CD4-positive, CD25-positive, alpha-beta regulatory T cell (primary cell): Measurements from ENCODE around the gene ASAP3. TPM values are rescaled to one million over a fixed set of nuclear protein-coding genes. Genes with fewer than 3 reads are reported as not detected.

Experiments
- ATAC-seq, 2 donors: fragments of 150-1000 bp; cut with Tn5 transposase; one replicate each; pipeline ENCODE4 v1.10.0; 2021; ENCODE audit warnings: low read depth in 2 of 2, moderate number of reproducible peaks in 2 of 2, moderate library complexity in 1 of 2
- DNase-seq, 3 donors: peaks; one replicate each; pipeline versions ENCODE4 v3.0.0 to v3.0.0-alpha.2; 2012 to 2022; ENCODE audit warnings: mixed read lengths in 1 of 3
- H3K27ac ChIP-seq: one replicate; pipeline ENCODE4 v1.7.0; 2013; ENCODE audit warnings: mild to moderate bottlenecking, low read length; ENCODE audit not compliant: insufficient read depth, poor library complexity, severe bottlenecking
- H3K27me3 ChIP-seq: one replicate; pipeline ENCODE4 v1.7.0; 2013; ENCODE audit warnings: low read length; ENCODE audit not compliant: control insufficient read depth, insufficient read depth
- H3K36me3 ChIP-seq: one replicate; pipeline ENCODE4 v1.7.0; 2013; ENCODE audit warnings: mild to moderate bottlenecking, low read length, moderate library complexity; ENCODE audit not compliant: control insufficient read depth, insufficient read depth
- H3K4me1 ChIP-seq: 2 replicates; pipeline ENCODE4 v1.7.0; 2013; ENCODE audit warnings: mild to moderate bottlenecking, low read length; ENCODE audit not compliant: insufficient read depth, control insufficient read depth, poor library complexity, severe bottlenecking
- H3K4me3 ChIP-seq: one replicate; pipeline ENCODE4 v1.7.0; 2013; ENCODE audit warnings: low read depth, mild to moderate bottlenecking, low read length, moderate library complexity
- H3K9me3 ChIP-seq, 2 experiments: 1 replicate in 1 of 2; 2 replicates in 1 of 2; pipeline ENCODE4 v1.7.0; 2013; ENCODE audit warnings: low read length in 2 of 2, mild to moderate bottlenecking in 1 of 2, moderate library complexity in 1 of 2; ENCODE audit not compliant: control insufficient read depth in 2 of 2
- H3K27ac Mint-ChIP-seq, 3 donors: one replicate each; pipeline ENCODE4 v1.8.0; 2020 to 2022; ENCODE audit warnings: mild to moderate bottlenecking in 3 of 3, mixed read lengths in 3 of 3, moderate library complexity in 2 of 3
- H3K27me3 Mint-ChIP-seq: one replicate; pipeline ENCODE4 v1.8.0; 2022; ENCODE audit warnings: mild to moderate bottlenecking, mixed read lengths
- H3K36me3 Mint-ChIP-seq: one replicate; pipeline ENCODE4 v1.8.0; 2020; ENCODE audit warnings: mixed read lengths
- H3K4me1 Mint-ChIP-seq, 4 donors: one replicate each; pipeline ENCODE4 v1.8.0; 2020 to 2022; ENCODE audit warnings: mixed read lengths in 4 of 4, mild to moderate bottlenecking in 1 of 4
- H3K4me3 Mint-ChIP-seq, 4 donors: one replicate each; pipeline ENCODE4 v1.8.0; 2020 to 2022; ENCODE audit warnings: mild to moderate bottlenecking in 4 of 4, mixed read lengths in 4 of 4, moderate library complexity in 3 of 4
- H3K9me3 Mint-ChIP-seq, 7 donors: one replicate each; pipeline ENCODE4 v1.8.0; 2020 to 2022; ENCODE audit warnings: mixed read lengths in 7 of 7, mild to moderate bottlenecking in 3 of 7, moderate library complexity in 2 of 7
- polyA plus RNA-seq, 4 donors: library from polyadenylated mRNA; unstranded; fragments of 300-500 nt; fragmentation: Illumina TruSeq; gene quantifications; one replicate each; pipeline ENCODE4 v1.2.3, GENCODE V29; 2021
- total RNA-seq: library from RNA; stranded (reverse); gene quantifications from one replicate; pipeline ENCODE4 v1.2.3, GENCODE V29; 2022

The ASAP3 gene
- total and polyA plus RNA-seq, 5 donors from 2014 or later, result 0.23 to 2.3 (median 0.49) TPM; not detected in 1

DNA sequence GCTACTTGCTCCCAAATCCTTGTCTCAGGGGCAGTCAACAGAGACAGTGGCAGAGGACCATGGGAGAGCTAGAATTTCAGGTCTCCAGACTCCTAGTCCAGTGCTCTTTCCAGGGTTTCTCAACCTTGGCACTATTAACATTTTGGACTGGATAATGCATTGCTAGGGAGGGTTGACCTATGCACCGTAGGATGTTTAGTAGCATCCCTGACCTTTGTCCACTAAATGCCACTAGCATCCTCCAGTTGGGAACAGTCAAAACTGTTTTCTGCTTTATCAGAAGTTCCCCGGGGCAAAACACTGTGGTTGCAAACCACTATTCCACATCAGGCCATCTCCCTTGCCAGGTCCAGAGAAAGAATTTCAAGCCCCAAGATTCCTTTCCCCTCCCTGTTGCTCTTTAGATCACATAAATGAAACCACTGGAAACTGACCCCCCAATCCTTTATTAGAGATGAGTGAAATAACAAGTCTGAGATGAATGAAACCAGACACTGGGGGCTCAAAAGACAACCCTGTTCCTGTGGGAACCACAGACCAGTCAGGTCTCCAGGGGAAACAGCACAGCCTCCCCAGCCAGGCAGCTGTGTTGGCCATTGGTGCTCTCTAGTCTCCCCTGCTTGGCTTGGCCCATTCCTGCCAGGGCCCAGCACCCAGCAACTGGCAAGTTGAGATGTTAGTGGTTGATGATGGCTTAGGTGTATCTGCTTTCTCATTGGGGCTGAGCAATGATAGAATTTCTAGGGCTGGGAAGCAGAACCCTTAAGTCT is 55.7 kb downstream of the ASAP3 start:
- Histone ChIP-seq H3K4me1 (peaks cover 17% of the 10 kb centered on the region), H3K4me3 (no peak overlapping the region), H3K27ac (no peak overlapping the region), H3K36me3 (no peaks in the 10 kb centered on the region), H3K9me3 (no peaks in the 10 kb centered on the region), H3K27me3 (peaks cover 4% of the 10 kb centered on the region)
- Mint-ChIP-seq H3K9me3 (no peaks in the 10 kb centered on the region), H3K36me3 (no peaks in the 10 kb centered on the region), H3K4me1 (peaks cover 0 to 14% (median under 1%) of the 10 kb centered on the region in 4 donors), H3K27ac (no peak overlapping the region), H3K4me3 (no peak overlapping the region), H3K27me3 (peaks cover 31% of the 10 kb centered on the region)
- no peak for DNase-seq
- no peak for ATAC-seq

DNA sequence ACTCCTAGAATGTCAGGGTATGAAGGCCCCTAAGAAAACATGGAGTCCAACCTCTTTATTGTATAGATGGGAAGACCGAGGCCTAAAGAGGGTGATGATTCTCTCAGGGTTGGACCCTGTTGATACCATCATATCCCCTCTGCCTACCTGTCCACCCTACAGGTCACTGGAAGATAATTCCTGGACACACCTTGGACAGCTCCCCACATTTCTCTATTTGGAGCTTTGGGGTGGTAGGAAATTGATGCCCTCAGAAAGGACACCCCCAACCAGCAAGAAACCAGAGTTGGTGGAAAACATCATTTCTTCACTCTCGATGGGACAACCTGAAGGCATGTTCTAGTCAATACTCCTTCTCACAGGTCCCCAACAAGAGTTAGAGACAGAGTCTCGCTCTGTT is 56.4 kb downstream of the ASAP3 start:
- peaks cover 4% of the 10 kb centered on the region for H3K27me3 ChIP-seq
- H3K4me3 Mint-ChIP-seq, result no peak overlapping the region
- no peak overlapping the region for H3K27ac Mint-ChIP-seq
- DNase-seq (no peak), ATAC-seq (no peak)
- no peaks in the 10 kb centered on the region for H3K36me3 Mint-ChIP-seq
- no peaks in the 10 kb centered on the region for H3K9me3 ChIP-seq
- H3K9me3 Mint-ChIP-seq, result no peaks in the 10 kb centered on the region
- H3K4me1 Mint-ChIP-seq, result peaks cover 0 to 21% (median 2%) of the 10 kb centered on the region in 4 donors
- no peaks in the 10 kb centered on the region for H3K36me3 ChIP-seq
- no peak overlapping the region for H3K27ac ChIP-seq
- H3K27me3 Mint-ChIP-seq, result peaks cover 33% of the 10 kb centered on the region
- peaks cover 24% of the 10 kb centered on the region for H3K4me1 ChIP-seq
- no peak overlapping the region for H3K4me3 ChIP-seq

DNA sequence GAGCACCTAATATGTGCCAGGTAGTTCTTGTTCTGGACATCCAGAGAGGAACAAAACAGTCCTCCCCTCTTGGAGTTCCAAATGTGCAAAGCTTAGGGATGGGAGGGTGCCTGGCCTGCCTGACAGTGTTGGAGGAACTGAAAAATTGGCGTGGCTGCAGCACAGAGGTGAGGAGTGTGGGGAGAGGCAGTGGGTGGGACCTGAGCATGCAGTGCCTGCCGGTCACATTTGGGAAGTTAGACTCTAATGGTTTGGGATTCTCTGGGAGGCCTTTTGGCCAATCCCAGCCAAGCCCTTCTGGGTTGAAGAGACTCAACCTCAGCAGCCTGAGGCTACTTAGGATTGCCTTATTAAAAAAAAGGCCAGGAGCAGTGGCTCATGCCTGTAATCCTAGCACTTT is 57.2 kb downstream of the ASAP3 start:
- peaks cover 40% of the 10 kb centered on the region for H3K27me3 Mint-ChIP-seq
- DNase-seq, result no peak
- H3K9me3 Mint-ChIP-seq, result no peaks in the 10 kb centered on the region
- Histone ChIP-seq H3K9me3 (no peaks in the 10 kb centered on the region), H3K27ac (no peak overlapping the region), H3K4me1 (peaks cover 32% of the 10 kb centered on the region), H3K36me3 (no peaks in the 10 kb centered on the region), H3K4me3 (no peak overlapping the region), H3K27me3 (peaks cover 4% of the 10 kb centered on the region)
- no peaks in the 10 kb centered on the region for H3K36me3 Mint-ChIP-seq
- ATAC-seq, result no peak
- peaks cover 0 to 29% (median 8%) of the 10 kb centered on the region in 4 donors for H3K4me1 Mint-ChIP-seq
- peak overlapping the region in 1 of 3 donors; percentile 81 for H3K27ac Mint-ChIP-seq
- H3K4me3 Mint-ChIP-seq, result peak overlapping the region in 3 of 4 donors; percentile 14 to 73 (median 15)

DNA sequence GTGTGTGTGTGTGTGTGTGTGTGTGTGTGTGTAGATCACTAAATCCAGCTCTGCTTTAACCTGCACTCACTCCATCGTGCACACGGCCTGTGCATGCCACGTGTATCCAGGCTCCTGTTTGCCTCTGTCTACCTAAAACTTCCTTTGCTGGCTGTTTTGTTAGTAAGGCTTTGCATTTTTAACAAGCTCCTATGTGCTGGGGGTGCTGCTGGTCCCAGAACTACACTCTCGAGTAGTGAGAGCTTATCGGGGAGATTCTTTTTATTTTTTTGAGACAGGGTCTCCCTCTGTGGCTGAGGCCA is 58.8 kb downstream of the ASAP3 start:
- peaks cover 4% of the 10 kb centered on the region for H3K27me3 ChIP-seq
- DNase-seq (no peak), ATAC-seq (no peak)
- Mint-ChIP-seq H3K4me3 (peak overlapping the region; percentile 53 to 87 (median 73)), H3K9me3 (no peaks in the 10 kb centered on the region), H3K4me1 (peaks cover 0 to 36% (median 11%) of the 10 kb centered on the region in 4 donors), H3K27me3 (peaks cover 41% of the 10 kb centered on the region), H3K27ac (no peak overlapping the region), H3K36me3 (no peaks in the 10 kb centered on the region)
- no peak overlapping the region for H3K4me3 ChIP-seq
- no peaks in the 10 kb centered on the region for H3K36me3 ChIP-seq
- H3K27ac ChIP-seq, result no peak overlapping the region
- no peaks in the 10 kb centered on the region for H3K9me3 ChIP-seq
- peaks cover 33% of the 10 kb centered on the region for H3K4me1 ChIP-seq

DNA sequence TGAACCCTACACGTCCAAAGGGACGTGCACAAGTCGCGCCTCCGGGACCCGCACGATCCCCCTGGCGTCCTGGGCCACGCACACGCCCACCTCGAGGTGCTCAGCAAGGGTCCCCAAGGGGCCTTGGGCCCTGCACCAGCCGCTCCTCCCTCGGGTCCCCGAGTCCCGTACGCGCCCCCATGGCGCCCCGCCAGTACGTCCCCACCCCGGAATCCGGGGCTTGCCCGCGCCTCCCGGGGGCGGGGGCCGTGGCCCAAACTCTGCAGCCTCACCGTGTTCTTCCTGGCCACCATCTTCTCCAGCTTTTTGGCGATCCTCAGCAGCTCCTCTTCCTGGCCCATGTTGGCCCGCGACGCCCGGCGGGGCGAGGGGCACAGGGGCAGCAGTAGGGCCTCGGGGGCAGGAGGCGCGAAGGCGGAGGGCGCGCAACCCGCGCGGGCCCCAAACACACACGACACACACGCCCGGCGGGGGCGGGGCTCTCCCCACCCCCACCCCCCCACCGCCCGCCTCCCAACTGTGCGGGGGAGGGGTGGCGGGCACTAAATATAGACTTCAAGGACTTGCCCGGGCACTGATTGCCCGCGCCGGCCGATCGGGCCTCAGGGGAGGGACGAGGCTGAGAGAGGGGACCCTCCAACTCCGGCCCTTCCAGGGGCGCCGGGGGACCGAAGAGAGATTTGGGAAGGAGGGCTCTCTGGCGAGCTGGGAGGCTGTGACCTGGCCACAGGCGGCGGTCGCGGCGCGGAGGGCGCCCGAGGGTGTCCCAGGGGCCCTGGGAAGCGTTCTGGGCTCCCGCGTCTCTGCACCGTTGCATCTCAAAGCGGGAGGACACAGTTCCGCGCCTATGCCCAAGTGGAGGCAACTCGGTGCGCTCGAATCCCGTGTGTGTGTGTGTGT is 59.4 kb downstream of the ASAP3 start, which contains the start of gene TCEA3:
Gene TCEA3 (minus strand): TSS at position 456 of the 900 bp plus-strand sequence. CDS start 115 bp downstream, at position 341.
- peaks cover 33% of the 10 kb centered on the region for H3K4me1 ChIP-seq
- ATAC-seq (peak in 1 of 2 donors; percentile 20), DNase-seq (peak; percentile 16 to 37 (median 17))
- Mint-ChIP-seq H3K27ac (peak within 1 kb of the TSS in 2 of 3 donors; percentile 74 to 78), H3K9me3 (no peaks in the 10 kb centered on the region), H3K4me1 (peaks cover 0 to 40% (median 12%) of the 10 kb centered on the region in 4 donors), H3K4me3 (peak within 1 kb of the TSS; percentile 75 to 94 (median 83)), H3K36me3 (no peaks in the 10 kb centered on the region), H3K27me3 (peaks cover 46% of the 10 kb centered on the region)
- no peak within 1 kb of the TSS for H3K4me3 ChIP-seq
- no peaks in the 10 kb centered on the region for H3K9me3 ChIP-seq
- H3K27me3 ChIP-seq, result peaks cover 4% of the 10 kb centered on the region
- peak within 1 kb of the TSS; percentile 15 for H3K27ac ChIP-seq
- no peaks in the 10 kb centered on the region for H3K36me3 ChIP-seq

DNA sequence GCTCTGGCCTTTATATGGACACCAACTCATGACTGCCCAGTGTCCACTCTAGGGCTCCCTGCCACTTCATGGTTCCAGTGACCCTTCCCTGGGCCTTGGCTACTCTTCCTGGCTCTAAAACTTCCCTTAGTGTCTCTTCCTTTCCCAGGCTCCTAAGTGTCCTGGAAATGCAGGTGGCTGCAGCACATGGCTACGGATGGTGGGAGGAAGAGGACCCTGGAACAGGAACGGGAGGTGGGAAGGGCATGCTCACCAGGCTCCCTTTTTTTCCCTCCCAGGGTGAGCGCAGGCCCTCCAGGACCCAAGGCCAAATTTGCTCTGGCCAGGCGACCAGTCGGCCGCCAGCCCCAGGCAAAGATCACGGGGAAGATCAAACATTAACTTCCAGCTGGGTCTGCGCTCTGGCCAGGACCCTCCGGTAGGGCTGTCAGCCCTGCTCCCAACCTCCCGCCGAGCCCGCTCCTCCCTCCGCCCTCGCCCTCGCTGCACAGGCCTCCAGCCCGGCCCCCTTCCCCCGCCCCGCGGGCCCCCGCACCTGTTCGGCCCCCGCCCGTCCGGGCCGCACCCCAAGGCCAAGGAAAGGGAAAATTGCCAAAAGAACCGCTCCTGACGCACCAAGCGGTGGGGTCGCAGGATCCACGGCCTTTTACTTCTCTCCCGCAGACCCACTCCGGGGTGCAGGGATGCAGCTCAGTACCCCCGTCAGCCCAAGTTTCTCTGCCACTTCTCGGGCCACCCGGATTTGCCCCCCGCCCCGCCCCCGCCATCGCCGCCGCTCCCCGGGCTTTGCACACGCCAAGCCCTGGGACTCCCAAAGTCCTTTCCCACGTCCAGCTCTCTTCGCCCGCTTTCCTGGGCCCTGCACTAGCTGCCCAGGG is 60.3 kb downstream of the ASAP3 start:
- peaks cover 0 to 40% (median 12%) of the 10 kb centered on the region in 4 donors for H3K4me1 Mint-ChIP-seq
- H3K27me3 Mint-ChIP-seq, result peaks cover 40% of the 10 kb centered on the region
- H3K27ac Mint-ChIP-seq, result peak overlapping the region; percentile 43 to 79 (median 74)
- DNase-seq (peak in 1 of 3 donors; percentile 1), ATAC-seq (no peak)
- Histone ChIP-seq H3K4me3 (no peak overlapping the region), H3K27ac (peak overlapping the region; percentile 15), H3K27me3 (peaks cover 4% of the 10 kb centered on the region), H3K36me3 (no peaks in the 10 kb centered on the region), H3K4me1 (peaks cover 33% of the 10 kb centered on the region), H3K9me3 (no peaks in the 10 kb centered on the region)
- H3K36me3 Mint-ChIP-seq, result no peaks in the 10 kb centered on the region
- no peaks in the 10 kb centered on the region for H3K9me3 Mint-ChIP-seq
- peak overlapping the region; percentile 75 to 94 (median 83) for H3K4me3 Mint-ChIP-seq

DNA sequence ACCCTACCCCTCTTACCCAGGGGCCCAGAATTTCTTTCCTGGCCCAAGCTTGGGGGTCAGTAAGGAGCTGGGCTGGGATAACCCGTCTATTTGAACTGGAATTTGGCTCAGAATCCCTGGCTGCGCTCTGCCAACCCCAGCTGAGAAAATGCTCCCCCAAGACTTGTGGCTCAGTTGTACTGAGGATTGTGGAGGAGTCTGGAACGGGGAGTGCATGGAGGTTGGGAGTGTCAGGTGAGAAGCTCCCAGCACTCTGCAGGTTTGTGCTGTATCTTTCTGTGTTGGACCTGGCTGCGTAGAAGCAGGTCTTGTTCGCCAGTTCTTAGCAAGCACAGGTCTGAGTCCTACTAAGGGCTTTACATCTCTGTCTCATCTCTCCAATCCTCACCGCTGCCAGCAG is 61.0 kb downstream of the ASAP3 start:
- H3K4me1 Mint-ChIP-seq, result peaks cover 0 to 40% (median 12%) of the 10 kb centered on the region in 4 donors
- H3K9me3 Mint-ChIP-seq, result no peaks in the 10 kb centered on the region
- peak overlapping the region; percentile 1 to 94 (median 83) for H3K4me3 Mint-ChIP-seq
- no peaks in the 10 kb centered on the region for H3K9me3 ChIP-seq
- ATAC-seq (no peak), DNase-seq (peak in 2 of 3 donors; percentile 2 to 18)
- no peaks in the 10 kb centered on the region for H3K36me3 Mint-ChIP-seq
- peaks cover 34% of the 10 kb centered on the region for H3K27me3 Mint-ChIP-seq
- peaks cover 33% of the 10 kb centered on the region for H3K4me1 ChIP-seq
- no peaks in the 10 kb centered on the region for H3K36me3 ChIP-seq
- H3K27ac Mint-ChIP-seq, result peak overlapping the region; percentile 43 to 79 (median 74)
- peaks cover 4% of the 10 kb centered on the region for H3K27me3 ChIP-seq
- H3K4me3 ChIP-seq, result no peak overlapping the region
- peak overlapping the region; percentile 43 for H3K27ac ChIP-seq
